ENCODE results near the gene KRTAP5-4. TPM values are rescaled to one million over a fixed set of nuclear protein-coding genes. Genes with fewer than 3 reads are reported as not detected.
A peak's percentile ranks its signal among the peaks of the same experiment; 100 is the strongest.

KRTAP5-4 gene
- total RNA-seq, 4 donors from 2014 or later: not detected

DNA sequence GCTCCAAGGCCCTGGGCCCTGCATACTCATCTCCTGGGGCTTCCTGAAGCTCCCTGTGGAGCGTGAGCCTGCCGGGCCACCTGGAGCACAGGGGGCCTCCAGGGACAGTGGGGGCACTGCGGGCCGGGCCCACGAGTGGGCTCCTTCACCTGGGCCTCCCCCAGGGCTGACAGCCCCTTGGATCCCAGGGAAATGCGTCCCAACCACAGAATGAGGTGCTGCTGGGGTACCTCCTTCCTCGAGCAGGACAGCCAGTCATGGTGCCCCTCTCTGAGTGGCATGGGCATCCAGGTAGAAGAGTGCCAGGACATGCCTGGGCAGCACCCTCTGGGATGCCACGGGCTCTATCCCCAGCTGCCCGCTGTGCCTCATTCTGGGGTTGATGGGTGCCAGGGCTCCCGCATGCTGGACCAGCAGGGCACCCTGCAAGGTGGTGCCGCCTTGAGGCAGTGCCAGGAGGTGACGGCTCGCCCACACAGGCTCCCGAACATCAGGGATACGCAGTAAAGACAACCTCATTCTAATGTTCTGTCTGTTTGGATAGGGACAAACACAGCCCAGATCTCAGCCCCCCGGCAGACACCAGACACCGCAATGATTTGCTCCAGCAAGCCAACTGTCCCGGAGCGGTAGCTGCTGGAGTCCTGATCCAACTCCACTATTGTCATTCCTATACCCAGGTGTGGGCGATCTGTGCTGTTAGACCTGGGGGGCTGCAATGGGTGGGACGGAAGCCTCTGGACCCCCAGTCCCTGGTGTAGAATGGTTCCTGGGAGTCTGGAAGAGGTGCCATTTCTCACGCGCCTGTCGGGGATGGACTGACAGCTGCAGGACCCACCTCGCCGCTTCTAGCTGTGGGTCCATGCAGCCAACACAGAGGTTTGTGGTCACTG is 33.5 kb upstream of the KRTAP5-4 start:
- peaks cover 0 to 6% (median 0%) of the 10 kb centered on the region in 3 donors for H3K4me1 ChIP-seq
- H3K36me3 ChIP-seq: no peaks in the 10 kb centered on the region
- 83 to 96% methylated on average over 6 to 8 of the region's 26 CpGs for WGBS, 2 donors (ENCODE audit: low coverage in 1 of 2)
- ATAC-seq: no peak
- TF ChIP-seq, protein P1, sequence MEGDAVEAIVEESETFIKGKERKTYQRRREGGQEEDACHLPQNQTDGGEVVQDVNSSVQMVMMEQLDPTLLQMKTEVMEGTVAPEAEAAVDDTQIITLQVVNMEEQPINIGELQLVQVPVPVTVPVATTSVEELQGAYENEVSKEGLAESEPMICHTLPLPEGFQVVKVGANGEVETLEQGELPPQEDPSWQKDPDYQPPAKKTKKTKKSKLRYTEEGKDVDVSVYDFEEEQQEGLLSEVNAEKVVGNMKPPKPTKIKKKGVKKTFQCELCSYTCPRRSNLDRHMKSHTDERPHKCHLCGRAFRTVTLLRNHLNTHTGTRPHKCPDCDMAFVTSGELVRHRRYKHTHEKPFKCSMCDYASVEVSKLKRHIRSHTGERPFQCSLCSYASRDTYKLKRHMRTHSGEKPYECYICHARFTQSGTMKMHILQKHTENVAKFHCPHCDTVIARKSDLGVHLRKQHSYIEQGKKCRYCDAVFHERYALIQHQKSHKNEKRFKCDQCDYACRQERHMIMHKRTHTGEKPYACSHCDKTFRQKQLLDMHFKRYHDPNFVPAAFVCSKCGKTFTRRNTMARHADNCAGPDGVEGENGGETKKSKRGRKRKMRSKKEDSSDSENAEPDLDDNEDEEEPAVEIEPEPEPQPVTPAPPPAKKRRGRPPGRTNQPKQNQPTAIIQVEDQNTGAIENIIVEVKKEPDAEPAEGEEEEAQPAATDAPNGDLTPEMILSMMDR (IDR thresholded peaks at IDR 0.05): no peak
- TF ChIP-seq POLR2A (IDR thresholded peaks at IDR 0.05): no peak
- H3K4me3 ChIP-seq: no peak overlapping the region
- H3K9me3 ChIP-seq: no peaks in the 10 kb centered on the region
- peaks cover 35% of the 10 kb centered on the region for H3K27me3 ChIP-seq
- H3K27ac ChIP-seq: no peak overlapping the region

DNA sequence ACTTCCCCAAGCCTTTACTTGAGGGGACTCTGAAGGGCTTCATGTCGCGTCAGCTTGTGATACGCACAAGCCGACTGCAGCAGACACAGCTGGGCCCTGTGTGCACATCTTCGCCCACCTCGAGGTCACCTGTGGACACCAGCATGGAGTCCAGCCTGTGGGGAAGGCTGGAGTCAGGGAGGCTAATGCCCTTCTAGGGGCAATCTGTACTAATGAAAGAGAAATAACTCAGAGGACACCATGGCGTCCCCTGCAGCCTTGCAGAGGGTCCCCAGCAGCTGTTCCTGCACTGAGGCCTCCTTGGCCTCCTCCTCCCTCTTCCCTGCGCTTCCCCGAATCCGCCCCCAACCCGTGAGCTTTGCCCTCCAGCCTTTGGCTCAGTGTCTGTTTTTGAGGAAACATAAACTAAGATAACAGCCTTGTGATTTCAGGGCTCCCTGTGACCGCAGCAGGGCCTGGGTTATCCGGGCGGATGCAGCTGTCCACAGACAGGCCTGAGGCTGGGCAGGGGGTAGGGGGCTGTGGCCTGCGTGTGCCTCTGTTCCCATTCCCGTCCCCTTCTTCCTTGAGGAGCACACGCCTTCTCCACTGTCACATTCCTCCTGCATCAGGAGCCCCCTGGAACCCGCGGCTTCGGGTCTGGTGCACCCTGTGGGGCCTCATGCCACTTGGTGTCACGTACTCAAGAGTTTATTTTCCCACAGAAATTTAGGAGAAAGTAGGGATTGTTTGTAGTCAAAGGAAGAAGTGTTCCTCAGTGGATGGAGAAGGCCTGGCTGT is 32.6 kb upstream of the KRTAP5-4 start:
- peaks cover 34% of the 10 kb centered on the region for H3K27me3 ChIP-seq
- TF ChIP-seq, protein P1 (IDR thresholded peaks at IDR 0.05): no peak
- TF ChIP-seq EP300 (IDR thresholded peaks at IDR 0.05) (no peak), POLR2A (IDR thresholded peaks at IDR 0.05) (no peak), POLR2AphosphoS5 (IDR thresholded peaks at IDR 0.05) (no peak)
- ATAC-seq: no peak
- 70% methylated on average over 14 of the region's 21 CpGs; no CpG with 5 or more reads in 1 of the 2 donors for WGBS, 2 donors (ENCODE audit: low coverage in 1 of 2)
- no peak overlapping the region for H3K27ac ChIP-seq
- no peaks in the 10 kb centered on the region for H3K36me3 ChIP-seq
- H3K9me3 ChIP-seq: no peaks in the 10 kb centered on the region
- no peak overlapping the region for H3K4me3 ChIP-seq
- peaks cover 0 to 6% (median 0%) of the 10 kb centered on the region in 3 donors for H3K4me1 ChIP-seq

DNA sequence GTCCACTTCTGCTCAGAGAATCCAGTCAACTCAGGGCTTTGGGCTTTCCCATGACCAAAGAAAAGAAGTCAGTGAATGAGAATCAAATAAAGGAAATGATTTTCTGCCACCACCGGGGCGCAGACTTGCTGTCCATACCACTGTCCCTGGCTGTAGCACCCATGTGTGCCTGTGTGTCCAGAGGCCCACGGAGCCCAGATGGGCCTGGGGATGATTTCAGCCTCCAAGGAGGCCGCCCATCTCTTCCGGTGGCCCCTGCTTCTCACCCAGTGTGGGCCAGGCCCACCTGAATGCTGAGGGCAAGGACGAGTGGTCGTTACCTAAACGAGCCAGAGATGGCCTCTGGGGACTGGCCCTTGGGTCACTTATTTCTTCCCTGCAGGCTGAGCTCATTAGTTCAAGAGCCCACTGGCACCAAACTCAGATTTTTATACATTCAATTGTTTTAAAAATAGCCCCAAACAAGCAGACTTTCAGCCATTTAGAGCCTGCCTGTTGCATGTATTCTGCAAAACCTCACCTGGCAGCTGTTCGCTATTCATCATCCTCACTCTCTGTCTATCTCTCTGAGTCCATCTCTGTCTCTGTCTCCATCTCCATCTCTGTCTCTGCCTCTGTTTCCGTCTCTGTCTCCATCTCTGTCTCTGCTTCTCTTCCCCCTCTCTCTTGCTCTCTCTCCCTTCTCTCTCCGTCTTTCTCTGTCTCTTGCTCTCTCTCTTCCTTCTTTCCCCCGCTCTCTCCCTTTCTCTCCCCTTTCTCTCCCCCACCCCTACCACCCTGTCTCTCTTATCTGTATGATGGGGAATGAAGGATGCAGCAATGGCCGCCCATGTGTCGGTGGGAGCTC is 31.8 kb upstream of the KRTAP5-4 start:
- no peaks in the 10 kb centered on the region for H3K36me3 ChIP-seq
- 85% methylated on average over 2 to 8 of the region's 14 CpGs for WGBS, 2 donors (ENCODE audit: low coverage in 1 of 2)
- H3K4me3 ChIP-seq: no peak overlapping the region
- H3K27ac ChIP-seq: no peak overlapping the region
- TF ChIP-seq EP300 (IDR thresholded peaks at IDR 0.05): no peak
- TF ChIP-seq, protein P1 (IDR thresholded peaks at IDR 0.05): no peak
- no peak for TF ChIP-seq POLR2A (IDR thresholded peaks at IDR 0.05)
- TF ChIP-seq POLR2AphosphoS5 (IDR thresholded peaks at IDR 0.05): no peak
- peaks cover 30% of the 10 kb centered on the region for H3K27me3 ChIP-seq
- no peaks in the 10 kb centered on the region for H3K9me3 ChIP-seq
- peaks cover 0 to 6% (median 0%) of the 10 kb centered on the region in 3 donors for H3K4me1 ChIP-seq
- ATAC-seq: no peak

DNA sequence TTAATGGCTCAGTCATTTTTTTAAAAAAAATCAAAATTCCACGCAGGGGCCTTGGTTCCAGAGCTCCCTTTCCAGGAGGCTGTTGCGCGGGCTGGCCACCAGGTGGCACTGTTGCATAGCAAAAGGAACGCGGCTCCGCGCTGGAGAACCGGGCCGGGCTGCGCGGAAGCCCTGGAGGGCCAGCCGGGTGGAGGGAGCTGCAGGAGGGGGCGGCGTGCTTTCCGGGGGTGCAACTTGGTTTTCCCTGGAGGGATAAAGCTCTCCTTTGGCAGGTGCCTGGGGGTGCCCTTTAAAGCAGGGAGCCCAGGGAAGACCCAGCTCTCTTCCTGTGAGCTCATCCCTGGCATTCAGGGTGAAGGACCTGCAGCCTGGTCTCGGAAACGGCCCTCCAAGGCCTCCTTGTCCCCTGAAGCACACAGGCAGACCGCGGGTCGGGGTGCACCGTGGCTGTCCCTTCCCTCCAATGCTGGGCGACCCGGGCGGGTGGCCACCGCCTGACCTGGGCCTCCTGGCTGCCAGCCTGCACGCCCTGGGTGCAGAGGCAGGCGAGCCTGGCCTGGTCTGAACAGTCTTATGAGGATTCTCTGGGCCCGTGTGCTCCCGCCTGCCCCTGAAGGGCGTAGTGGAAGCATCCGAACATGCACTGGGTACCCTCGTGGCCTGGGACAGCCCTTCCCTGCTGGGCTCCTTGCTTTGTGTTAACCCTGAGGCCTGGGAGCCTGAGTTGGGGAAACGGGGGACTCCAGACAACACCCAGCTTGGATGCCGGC is 31.0 kb upstream of the KRTAP5-4 start:
- 0% methylated on average over 4 of the region's 34 CpGs; no CpG with 5 or more reads in 1 of the 2 donors for WGBS, 2 donors (ENCODE audit: low coverage in 1 of 2)
- Histone ChIP-seq H3K27me3 (peaks cover 30% of the 10 kb centered on the region), H3K4me1 (peaks cover 0 to 6% (median 0%) of the 10 kb centered on the region in 3 donors), H3K36me3 (no peaks in the 10 kb centered on the region), H3K4me3 (no peak overlapping the region), H3K9me3 (no peaks in the 10 kb centered on the region), H3K27ac (no peak overlapping the region)
- no peak for TF ChIP-seq EP300 (IDR thresholded peaks at IDR 0.05)
- TF ChIP-seq, protein P1 (IDR thresholded peaks at IDR 0.05): peak in 3 of 4 experiments; percentile 95 to 98 (median 96)
- peak; percentile 89 for ATAC-seq
